HCT116 (cell line): Measurements from ENCODE around the gene PROSER3. TPM values are rescaled to one million over a fixed set of nuclear protein-coding genes. Genes with fewer than 3 reads are reported as not detected.

Source experiments
- total RNA-seq: library from RNA; stranded (reverse); gene quantifications from one replicate; pipeline ENCODE4 v1.2.1, GENCODE V29; 2021; ENCODE audit not compliant: unreplicated experiment

Gene PROSER3
- total RNA-seq, 1 experiment from 2014 or later, result 42.5 TPM

Other genes with a start within 250 kb of the PROSER3 start
- 246 TPM for gene DMKN, start 244.5 kb upstream of the PROSER3 start, total RNA-seq
- gene SBSN, start 229.9 kb upstream of the PROSER3 start, total RNA-seq, result 0.66 TPM
- gene GAPDHS, start 224.7 kb upstream of the PROSER3 start, total RNA-seq, result not detected
- gene TMEM147, start 212.6 kb upstream of the PROSER3 start, total RNA-seq, result 128 TPM
- gene ATP4A, start 194.5 kb upstream of the PROSER3 start, total RNA-seq, result 0.27 TPM
- not detected for gene PMIS2, start 172.0 kb upstream of the PROSER3 start, total RNA-seq
- 31.7 TPM for gene HAUS5, start 145.4 kb upstream of the PROSER3 start, total RNA-seq
- 87.2 TPM for gene RBM42, start 129.1 kb upstream of the PROSER3 start, total RNA-seq
- 1.5 TPM for gene ETV2, start 116.4 kb upstream of the PROSER3 start, total RNA-seq
- gene COX6B1, start 109.9 kb upstream of the PROSER3 start, total RNA-seq, result 496 TPM
- gene UPK1A, start 91.7 kb upstream of the PROSER3 start, total RNA-seq, result 0.69 TPM
- gene ZBTB32, start 53.6 kb upstream of the PROSER3 start, total RNA-seq, result not detected
- 29.9 TPM for gene KMT2B, start 40.2 kb upstream of the PROSER3 start, total RNA-seq
- 8.3 TPM for gene IGFLR1, start 15.7 kb upstream of the PROSER3 start, total RNA-seq
- 15.6 TPM for gene U2AF1L4, start 12.8 kb upstream of the PROSER3 start, total RNA-seq
- gene PSENEN, start 12.5 kb upstream of the PROSER3 start, total RNA-seq, result 55.3 TPM
- gene LIN37, start 9.6 kb upstream of the PROSER3 start, total RNA-seq, result 10.1 TPM
- 0.93 TPM for gene HSPB6, start 1.1 kb upstream of the PROSER3 start, total RNA-seq
- 30.2 TPM for gene ARHGAP33, start 17.4 kb downstream of the PROSER3 start, total RNA-seq
- 0.44 TPM for gene PRODH2, start 54.7 kb downstream of the PROSER3 start, total RNA-seq
- gene NPHS1, start 94.3 kb downstream of the PROSER3 start, total RNA-seq, result 0.57 TPM
- gene KIRREL2, start 98.7 kb downstream of the PROSER3 start, total RNA-seq, result 1.3 TPM
- 41.2 TPM for gene APLP1, start 110.4 kb downstream of the PROSER3 start, total RNA-seq
- 13.7 TPM for gene NFKBID, start 142.4 kb downstream of the PROSER3 start, total RNA-seq
- 1.2 TPM for gene HCST, start 144.4 kb downstream of the PROSER3 start, total RNA-seq
- gene TYROBP, start 150.1 kb downstream of the PROSER3 start, total RNA-seq, result 0.49 TPM
- 18.8 TPM for gene LRFN3, start 178.2 kb downstream of the PROSER3 start, total RNA-seq
- 21.0 TPM for gene SDHAF1, start 237.0 kb downstream of the PROSER3 start, total RNA-seq